NCI-H82 treated with DMSO at 0.1 percent for 48 hours (cell line): ENCODE results near the gene RETREG1.

Experiments
- DNase-seq: peaks from one replicate; lab custom pipeline; 2025; ENCODE audit not compliant: unreplicated experiment; lab: John Stamatoyannopoulos, UW

The RETREG1 gene

GRCh38 chr5:16585041-16585667 is 31.6 kb downstream of the RETREG1 start:
- DNase-seq = no peak

- DNase-seq = no peak
Observed at GRCh38 chr5:16582081-16582480, 34.7 kb downstream of the RETREG1 start.

GRCh38 chr5:16580382-16580781 is 36.4 kb downstream of the RETREG1 start:
- no peak for DNase-seq

- DNase-seq = no peak
Observed at GRCh38 chr5:16579142-16579847, 37.5 kb downstream of the RETREG1 start.

GRCh38 chr5:16578474-16578883 is 38.3 kb downstream of the RETREG1 start:
- peak; percentile 48 for DNase-seq

- no peak for DNase-seq
Observed at GRCh38 chr5:16577677-16578076, 39.1 kb downstream of the RETREG1 start.

GRCh38 chr5:16574789-16575721 is 41.7 kb downstream of the RETREG1 start:
- no peak for DNase-seq

- no peak for DNase-seq
Observed at GRCh38 chr5:16573401-16573800, 43.4 kb downstream of the RETREG1 start.

GRCh38 chr5:16572289-16573015 is 44.3 kb downstream of the RETREG1 start:
- no peak for DNase-seq

- DNase-seq = no peak
Observed at GRCh38 chr5:16571016-16571415, 45.8 kb downstream of the RETREG1 start.

- DNase-seq = no peak
Observed at GRCh38 chr5:16570121-16570815, 46.5 kb downstream of the RETREG1 start.

GRCh38 chr5:16568875-16569580 is 47.8 kb downstream of the RETREG1 start:
- DNase-seq = no peak

GRCh38 chr5:16567365-16567764 is 49.4 kb downstream of the RETREG1 start:
- no peak for DNase-seq

- DNase-seq = no peak
Observed at GRCh38 chr5:16565118-16565517, 51.7 kb downstream of the RETREG1 start.

- DNase-seq = no peak
Observed at GRCh38 chr5:16564248-16564867, 52.4 kb downstream of the RETREG1 start.

- no peak for DNase-seq
Observed at GRCh38 chr5:16563686-16564085, 53.1 kb downstream of the RETREG1 start.

- DNase-seq = no peak
Observed at GRCh38 chr5:16561660-16562059, 55.1 kb downstream of the RETREG1 start.

- no peak for DNase-seq
Observed at GRCh38 chr5:16559702-16560101, 57.1 kb downstream of the RETREG1 start.

GRCh38 chr5:16558984-16559629 is 57.7 kb downstream of the RETREG1 start:
- no peak for DNase-seq
